Dedifferentiated amniotic fluid mesenchymal stem cell (primary cell): ENCODE measurements around the gene KLHL21.
"Not testable (repeated sequence)": the region's sequence is repeated elsewhere in the genome, so short reads cannot be mapped to it uniquely, and the experiment has no call there.

ENCODE experiments used
- DNase-seq: peaks from one replicate; pipeline ENCODE4 v3.0.0-alpha.2; 2016; ENCODE audit errors: extremely low spot score

Gene KLHL21

DNA sequence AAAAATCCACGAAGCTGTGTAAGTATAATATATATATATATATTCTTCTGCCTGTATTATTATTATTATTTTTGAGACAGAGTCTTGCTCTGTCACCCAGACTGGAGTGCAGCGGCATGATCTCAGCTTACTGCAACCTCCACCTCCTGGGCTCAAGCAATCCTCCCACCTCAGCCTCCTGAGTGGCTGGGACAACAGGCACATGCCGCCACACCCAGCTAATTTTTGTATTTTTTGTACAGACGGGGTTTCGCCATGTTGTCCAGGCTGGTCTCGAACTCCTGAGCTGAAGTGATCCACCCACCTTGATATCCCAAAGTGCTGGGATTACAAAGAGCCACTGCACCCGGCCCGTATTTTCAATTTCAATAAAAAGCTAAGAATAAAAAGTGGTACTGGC is 2.7 kb downstream of the KLHL21 start:
- not testable (repeated sequence) for DNase-seq

DNA sequence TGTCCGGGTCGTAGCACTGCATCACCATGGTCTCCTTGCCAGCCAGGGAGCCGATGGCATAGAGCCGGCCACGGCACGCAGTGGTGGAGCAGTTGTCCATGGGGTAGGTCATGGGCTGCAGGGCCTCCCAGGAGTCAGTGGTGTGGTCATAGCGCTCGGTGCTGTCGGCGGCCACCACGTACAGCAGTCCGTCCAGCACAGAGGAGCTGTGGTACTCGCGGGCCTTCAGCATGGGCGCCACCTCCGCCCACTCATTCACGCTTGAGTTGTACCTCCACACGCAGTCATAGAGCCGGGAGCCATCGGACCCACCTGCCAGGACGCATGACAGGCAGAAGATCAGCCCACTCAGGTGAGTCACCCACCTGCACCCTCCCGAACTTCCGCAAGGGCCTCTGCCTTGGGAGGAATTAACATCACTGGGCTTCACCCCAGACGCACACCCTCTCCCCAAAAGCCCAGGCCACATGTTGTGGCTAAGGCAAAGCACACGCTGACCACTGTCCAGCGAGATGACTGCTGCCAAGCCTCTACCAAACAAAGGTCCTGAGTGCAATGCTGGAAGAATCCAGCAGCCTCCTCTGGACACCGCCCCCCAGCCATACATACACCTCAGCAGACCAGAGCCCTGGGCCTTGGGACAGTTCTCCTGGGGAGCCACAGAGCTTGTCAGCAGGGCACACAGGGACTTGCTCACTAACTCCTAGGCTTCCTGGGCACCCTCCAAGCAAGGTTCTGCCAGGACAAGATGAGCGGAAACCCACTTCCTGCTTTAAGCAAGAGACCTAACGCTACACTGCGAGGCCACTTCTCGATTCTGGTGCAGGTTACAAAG is 3.3 kb downstream of the KLHL21 start:
- no peak for DNase-seq

DNA sequence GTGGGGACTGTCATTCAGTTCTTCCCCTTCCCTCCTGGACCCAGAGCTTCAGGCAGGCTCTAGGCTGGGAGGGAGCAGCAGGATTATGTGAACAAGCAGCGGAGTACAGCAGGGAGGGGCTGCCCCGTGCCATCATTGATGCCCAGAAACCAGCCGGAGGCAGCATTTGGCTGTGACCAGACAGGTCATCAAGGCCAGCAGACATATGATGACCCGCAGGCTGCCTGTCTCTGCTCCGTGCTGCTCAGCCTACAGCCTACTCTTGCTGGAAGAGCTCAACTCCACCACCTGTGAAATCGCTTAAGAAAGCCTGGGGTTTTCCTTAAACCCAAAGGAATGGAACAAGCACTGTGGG is 4.9 kb downstream of the KLHL21 start:
- no peak for DNase-seq

DNA sequence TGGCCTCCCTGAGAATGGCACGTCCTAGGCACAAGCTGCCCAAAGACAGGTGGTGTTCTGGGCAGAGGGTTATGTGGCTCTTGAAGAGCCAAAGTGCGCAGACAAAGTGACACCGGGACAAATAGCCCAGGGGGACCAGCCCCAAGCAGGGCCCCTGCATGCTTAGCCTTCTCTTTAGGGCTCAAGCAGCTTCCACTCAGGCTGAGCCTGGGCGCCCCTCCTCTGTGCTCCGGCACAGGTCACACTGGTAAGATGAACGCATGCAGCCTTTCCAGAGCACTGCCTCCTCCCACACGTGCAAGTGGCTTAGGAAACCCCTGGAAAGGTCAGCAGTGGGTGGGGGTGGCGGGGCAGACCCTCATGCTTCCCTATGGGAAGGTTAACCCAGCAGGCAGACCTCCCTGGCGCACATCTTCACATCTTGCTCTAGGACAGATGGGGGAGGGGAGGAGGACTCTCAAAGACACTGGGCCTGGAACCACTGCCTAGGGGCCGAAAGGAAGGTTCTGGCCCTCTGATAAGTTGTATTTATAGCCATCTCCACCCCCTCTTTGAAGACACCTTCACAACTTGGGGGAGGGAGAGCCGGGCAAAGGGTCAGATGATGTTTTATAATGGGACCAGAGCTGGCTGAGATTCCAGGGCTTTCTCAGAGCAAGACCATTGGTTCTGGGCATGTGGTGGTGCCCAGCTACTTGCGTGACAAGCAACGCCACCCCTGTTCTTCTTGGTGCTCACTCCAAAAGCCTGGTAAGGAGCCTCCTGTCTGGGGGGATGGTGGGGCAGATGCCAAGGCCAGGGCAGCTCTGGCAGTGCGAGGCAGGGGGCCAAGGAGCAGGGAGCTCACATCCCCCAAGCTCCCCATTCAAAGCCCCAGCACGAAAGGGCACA is 5.5 kb downstream of the KLHL21 start:
- no peak for DNase-seq

DNA sequence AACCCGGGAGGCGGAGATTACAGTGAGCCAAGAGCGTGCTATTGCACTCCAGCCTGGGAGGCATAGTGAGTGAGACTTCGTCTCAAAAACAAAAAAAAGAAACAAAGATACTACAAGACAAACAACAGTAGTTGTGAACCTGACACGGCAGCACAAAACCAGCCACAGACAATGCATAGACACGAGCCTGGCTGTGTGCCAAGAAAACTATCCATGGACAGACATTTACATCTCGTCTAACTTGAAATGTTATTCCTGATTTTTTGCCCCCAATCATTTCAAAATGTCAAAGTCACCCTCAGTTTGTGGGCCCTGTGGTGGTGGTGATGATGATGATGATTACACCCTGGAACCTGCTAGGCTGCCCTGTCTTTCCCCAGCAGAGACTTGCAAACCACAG is 6.3 kb downstream of the KLHL21 start:
- DNase-seq: no peak

DNA sequence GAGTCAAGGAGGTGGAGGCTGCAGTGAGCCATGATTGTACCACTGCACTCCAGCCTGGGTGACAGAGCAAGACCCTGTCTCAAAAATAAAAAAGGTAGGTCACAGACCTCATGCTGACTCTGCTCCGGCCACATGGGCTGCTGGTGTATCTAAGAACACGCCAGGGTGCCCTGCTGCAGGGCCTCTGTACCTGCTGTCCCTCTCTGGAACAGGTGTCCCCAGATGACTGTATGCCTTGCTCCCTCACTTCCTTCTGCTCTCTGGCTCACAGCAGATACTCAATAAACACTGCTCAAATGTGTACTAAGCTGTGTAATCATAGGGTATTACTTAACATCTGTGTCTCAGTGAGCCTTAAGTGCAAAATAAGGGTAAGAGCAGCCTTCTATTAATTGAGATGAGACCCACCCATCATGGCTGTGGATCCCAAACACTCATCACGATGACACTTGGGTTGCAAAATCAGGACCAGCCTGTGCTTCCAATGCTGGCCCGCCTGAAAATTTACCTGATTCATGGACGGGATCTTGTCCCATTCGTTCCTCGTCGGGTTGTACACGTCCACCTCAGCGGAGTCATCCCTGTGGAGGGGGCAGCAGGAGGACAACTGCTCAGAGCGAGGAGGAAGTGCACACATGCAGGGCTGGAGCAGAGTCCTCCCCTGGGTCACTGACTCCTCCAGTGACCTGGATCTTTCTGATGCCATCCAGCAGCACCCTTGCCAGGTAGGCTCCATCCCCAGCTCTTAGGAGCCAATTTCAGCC is 7.5 kb downstream of the KLHL21 start:
- DNase-seq: no peak

DNA sequence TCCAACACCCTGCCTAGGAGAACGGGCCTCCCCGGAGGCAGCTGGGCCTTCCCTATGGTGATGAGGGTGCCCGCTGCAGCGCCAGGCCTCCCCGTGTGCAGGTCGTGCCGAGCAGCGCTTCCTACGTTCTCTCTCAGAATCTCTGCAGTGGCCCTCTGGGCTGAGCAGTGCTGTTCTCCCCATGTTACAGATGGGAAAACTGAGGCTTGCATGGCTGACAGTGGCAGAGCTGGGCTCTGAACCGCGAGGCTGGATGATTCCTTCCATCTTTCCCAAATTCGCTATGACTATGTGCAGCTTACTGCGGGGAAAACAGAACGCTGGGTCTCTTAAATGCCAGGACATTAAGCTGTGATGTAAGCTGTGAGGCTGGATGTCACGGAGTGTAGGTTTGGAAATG is 8.9 kb downstream of the KLHL21 start:
- DNase-seq: no peak

DNA sequence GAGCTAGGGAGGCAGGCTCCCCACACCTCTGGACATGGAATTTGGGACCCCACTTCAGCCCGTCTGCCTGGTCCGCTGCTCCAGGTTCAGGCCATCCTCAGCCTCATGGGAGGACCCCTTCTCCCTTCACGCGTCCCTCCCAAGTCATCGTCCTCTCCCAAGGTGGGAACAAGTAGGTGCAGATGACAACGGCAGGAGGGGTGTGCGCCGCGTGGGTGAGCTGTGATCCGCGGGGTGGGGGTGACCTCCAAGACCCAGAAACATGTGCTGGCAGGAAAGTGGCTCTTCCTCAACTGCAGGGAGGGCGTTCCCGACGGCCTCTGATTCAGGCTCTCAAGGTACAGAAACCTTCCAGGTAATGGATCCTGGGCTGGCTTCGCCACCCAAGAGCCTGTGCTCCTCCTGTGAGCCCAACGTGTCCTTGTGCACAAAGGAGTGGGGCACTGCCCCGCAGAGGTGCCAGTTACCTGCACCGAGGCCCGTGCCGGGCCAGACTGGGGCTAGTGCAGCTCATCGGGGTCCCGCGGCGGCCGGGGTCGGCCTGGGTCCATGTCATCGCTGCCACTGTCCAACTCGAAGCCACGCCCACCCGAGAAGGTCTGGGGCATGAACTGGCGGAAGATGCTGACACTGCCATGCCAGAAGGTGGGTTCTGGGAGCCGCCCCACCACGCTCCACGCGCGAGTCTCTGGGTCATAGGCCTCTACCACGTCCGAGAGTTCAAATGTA is 9.6 kb downstream of the KLHL21 start:
- DNase-seq: no peak

DNA sequence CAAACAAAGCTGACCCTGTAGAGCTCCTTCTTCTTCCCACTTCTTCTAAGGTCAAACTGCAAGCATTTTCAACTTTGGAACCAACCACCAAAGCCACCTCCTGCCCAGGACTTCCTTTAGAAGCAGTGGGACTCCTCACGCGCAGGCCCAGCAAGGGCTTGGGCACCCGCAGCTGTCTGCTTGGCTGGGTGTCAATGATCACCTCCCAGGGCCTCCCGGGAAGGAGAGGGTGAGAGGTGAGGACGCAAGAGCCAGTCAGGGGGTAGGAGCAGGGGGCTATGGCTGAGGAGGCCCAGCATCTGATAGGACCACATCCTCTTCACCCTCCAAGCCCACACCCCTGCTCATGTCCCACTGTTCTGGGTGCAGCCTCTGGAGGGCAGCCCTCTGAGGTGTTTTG is 10.2 kb downstream of the KLHL21 start:
- DNase-seq: no peak

DNA sequence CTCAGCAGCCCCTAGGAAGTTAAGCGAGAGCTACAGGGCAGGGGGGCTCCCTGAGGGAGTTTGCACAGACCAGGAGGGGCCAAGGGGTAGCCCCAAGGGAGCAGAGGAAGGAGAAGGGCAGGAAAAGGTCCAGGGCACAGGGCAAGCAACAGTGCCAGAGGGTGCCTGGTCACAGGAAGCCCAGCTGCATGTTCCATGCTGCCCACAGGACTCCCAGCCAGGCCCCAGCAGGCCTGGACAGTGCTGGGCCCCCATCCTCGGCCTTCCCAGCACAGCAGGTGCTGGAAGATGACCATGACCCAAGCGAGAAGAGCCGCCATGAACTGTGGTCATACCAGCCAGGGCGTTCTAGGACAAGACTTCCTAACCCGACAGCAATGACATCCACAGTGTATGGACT is 11.0 kb downstream of the KLHL21 start:
- no peak for DNase-seq

DNA sequence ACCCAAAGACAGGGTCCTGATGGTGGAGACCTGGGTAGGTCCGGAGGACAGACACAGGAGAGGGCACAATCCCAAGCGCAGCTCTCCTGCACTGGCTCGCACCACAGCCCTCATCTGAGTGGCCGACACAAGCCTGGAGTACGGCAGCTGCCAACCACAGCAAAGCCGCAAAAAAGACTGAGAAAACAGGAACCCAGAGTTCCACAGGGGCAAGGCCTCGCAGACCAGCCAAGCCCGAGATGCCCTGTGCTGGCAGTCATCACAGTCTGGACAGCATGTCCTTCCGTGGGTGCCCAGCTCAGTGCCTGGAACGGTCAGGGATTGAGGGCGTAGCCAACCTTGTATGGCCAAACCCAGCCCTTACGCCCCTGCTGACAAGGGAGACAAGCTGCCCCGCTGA is 11.4 kb downstream of the KLHL21 start:
- no peak for DNase-seq

DNA sequence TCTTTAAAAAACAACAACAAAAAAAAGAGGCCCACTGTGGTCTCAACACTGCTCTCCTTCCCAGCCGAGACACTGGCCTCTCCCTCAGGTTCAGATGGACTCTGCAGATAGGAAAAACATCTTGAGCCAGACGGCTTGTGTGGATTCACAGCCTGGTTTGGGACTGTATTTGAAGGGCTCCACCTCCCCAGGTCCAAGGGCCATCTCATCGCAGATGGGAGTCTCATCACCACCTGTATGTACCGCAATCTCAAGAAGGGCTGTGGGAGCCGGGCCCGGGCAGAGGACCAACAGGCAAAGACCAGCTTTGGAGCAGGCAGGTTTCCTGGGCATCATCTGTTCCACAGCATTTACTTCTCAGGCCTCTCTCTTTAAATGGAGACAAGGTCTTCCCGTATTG is 12.6 kb downstream of the KLHL21 start:
- no peak for DNase-seq

DNA sequence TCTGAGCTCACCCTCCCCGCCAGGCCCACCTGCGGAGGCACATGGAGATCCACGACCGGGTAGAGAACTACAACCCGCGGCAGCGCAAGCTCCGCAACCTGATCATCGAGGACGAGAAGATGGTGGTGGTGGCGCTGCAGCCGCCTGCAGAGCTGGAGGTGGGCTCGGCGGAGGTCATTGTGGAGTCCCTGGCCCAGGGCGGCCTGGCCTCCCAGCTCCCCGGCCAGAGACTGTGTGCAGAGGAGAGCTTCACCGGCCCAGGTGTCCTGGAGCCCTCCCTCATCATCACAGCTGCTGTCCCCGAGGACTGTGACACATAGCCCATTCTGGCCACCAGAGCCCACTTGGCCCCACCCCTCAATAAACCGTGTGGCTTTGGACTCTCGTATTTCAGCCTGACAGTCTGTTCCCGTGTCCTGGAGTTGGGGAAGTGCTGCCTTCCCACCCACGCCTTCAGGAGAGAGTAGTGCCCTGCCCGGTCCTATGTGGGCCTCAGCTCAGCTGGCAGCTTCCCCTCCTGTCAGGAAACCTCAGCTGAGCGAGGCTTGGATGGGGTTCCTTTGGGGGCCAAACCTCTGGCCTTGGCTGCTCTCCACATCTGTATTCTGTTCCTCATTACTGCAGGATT is 13.7 kb downstream of the KLHL21 start:
- DNase-seq: no peak

DNA sequence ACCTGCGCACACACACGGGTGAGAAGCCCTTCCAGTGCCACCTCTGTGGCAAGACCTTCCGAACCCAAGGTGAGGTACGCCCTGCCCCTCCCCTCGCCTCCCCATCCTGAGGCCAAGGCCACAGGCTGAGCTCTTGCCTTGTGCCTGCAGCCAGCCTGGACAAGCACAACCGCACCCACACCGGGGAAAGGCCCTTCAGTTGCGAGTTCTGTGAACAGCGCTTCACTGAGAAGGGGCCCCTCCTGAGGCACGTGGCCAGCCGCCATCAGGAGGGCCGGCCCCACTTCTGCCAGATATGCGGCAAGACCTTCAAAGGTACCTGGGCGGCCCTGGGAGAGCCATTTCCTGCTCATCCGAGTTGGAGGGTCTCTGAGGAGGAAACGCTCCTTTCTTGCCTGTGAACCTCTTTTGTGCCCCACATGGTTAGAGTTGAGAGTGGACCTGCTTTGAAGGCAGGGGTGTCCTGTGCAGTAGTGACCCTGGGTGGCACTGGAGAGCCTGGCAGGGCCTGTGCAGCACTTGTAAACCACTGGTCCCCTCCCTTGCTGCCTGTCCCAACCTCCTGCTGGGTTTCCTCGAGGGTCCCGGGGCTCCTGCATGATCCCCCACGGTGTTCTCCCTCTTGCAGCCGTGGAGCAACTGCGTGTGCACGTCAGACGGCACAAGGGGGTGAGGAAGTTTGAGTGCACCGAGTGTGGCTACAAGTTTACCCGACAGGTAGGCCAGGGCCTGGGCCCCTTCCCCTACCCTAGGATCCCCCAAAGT is 14.4 kb downstream of the KLHL21 start:
- no peak for DNase-seq

DNA sequence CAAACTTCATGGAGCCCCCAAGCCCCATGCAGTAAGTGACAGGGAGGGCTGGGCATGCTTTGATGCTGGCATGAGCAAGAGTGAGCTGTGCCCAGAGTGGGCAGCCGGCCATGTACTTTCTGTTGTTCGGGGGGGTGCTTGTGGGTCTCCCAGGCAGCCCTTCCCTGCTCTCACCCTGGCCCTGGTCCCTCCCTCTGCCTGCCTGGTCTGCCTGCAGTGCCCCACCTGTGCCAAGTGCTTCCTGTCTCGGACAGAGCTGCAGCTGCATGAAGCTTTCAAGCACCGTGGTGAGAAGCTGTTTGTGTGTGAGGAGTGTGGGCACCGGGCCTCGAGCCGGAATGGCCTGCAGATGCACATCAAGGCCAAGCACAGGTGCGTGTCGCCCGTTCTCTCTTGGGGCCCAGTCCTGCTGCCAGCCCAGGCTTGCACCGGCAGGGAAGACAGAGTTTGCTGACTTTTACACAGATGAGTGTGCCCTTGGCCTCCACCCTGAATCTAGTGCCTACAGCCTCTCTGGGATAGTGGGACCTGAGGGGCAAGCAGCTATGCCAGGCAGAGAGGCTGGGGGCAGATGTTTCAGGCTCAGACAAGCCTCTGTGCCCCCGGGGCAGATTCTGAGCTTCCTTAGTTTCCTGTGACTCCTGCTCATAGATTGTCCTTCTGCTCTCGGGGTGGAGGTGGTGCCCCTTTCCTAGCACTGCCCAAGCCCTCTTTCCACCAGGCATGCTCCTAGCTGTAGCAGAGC is 15.2 kb downstream of the KLHL21 start:
- DNase-seq: no peak

DNA sequence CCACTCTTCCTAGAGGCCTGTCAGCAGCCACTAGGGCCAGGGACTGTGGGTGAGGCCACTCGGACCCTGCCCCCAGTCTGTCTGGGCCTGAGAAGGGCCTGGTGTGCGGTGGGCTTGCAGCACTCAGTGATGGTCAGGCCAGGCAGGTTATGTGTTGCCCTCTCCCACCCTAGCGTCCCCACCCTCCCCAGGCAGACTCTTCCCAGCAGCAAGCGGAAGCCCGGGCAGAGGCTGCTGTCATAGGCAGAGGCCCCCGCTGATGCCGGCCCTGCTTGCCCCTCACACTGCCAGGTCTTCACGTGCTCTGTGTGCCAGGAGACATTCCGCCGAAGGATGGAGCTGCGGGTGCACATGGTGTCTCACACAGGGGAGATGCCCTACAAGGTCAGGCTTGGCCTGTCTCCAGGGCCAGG is 16.3 kb downstream of the KLHL21 start:
- no peak for DNase-seq

DNA sequence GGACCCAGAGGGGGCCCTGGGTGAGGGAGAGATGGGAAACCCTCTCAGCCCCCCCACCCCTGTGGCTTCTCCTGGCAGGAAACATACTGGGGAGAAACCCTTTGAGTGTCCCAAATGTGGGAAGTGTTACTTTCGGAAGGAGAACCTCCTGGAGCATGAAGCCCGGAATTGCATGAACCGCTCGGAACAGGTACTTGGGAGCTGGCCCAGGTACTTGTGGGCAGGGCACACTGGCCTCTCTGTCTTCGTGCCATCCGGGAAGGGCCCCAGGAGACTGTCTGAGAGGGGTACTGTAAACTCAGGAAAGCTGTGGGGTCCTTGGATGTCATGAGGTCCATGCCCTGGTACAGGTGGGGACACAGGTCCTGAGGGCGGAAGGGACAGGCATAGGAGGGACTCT is 16.8 kb downstream of the KLHL21 start:
- no peak for DNase-seq

DNA sequence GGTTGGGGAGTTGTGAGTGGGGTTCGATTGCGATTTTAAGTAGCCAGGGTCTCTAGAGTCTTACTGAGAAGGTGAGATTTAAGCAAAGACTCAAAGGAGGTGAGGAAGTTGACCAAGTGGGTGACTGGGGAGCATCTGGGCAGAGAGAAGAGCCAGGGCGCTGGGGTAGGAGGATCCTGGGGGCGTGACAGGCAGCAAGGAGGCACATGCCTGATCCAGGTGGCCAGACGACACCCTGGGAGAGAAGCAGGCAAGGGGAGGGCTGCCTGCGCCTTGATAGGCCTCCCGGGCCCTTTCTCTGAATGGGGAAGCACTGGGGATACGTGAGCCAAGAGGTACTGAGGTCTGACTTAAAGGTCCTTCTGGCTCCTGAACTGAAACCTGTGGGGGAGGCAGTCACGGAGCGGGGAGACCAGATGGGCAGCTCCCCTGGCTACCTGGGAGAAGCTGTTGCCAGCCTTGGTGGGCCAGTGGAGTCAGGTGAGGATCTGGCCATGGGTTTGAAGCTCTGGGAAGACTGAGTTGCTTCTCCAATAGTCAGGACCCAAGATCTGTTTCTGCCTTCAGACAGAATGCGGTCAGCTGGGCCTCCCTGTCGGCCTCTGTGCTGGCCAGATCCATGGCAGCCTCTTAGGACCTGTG is 17.5 kb downstream of the KLHL21 start:
- DNase-seq: no peak
